ENCODE results near the gene IFNK. TPM values are rescaled to one million over a fixed set of nuclear protein-coding genes. Genes with fewer than 3 reads are reported as not detected.

Gene IFNK
- polyA plus RNA-seq, 2 of the 4 experiments (the other 2 are of a cell fraction): not detected

DNA sequence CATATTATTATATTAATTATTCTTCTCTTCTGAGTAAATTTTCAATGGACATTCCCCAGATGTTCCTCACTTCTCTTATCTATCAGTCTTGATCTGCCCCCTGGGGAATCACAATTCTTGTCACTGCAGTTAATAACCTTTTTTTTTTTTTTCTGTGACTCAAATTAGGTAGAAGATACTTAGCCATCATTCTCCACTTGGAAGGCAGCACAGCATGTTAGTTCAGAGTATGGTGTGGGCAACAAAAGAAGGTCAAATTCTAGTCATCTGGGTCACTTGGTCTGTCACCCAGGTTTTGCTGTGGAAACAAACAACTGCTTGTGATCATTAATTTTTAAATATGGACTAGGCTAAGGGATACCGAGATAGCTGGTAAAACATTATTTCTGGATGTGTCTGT lies 13.7 kb downstream of the IFNK start:
- WGBS (ENCODE audit: missing lambda C conversion rate): 79% methylated on average over 1 of the region's 1 CpG
- DNase-seq (ENCODE audit: low read depth in 1 of 2, low spot score in 1 of 2) (no peak), ATAC-seq (no peak), FAIRE-seq (no peak)
- POLR2A ChIA-PET: no interaction called here
- no peak overlapping the region for H3K4me3 ChIP-seq
- CTCF ChIA-PET: interaction anchor here (4.1 to 19.4 kb wide), 3 partner anchors 8 to 204 kb away, joined by 26 to 266 read pairs (median 30); partner anchors contain the start of gene MOB3B
- TF ChIP-seq POLR2A (IDR thresholded peaks at IDR 0.05; ENCODE audit: low read length) (no peak), ELK1 (IDR thresholded peaks at IDR 0.05; ENCODE audit: low read depth, low read length) (no peak), KDM5A (IDR thresholded peaks at IDR 0.05) (no peak), GATA3 (IDR thresholded peaks at IDR 0.05; ENCODE audit: borderline replicate concordance) (no peak), CHD2 (IDR thresholded peaks at IDR 0.05; ENCODE audit: low read length, partially characterized antibody) (no peak), EP300 (IDR thresholded peaks at IDR 0.05) (no peak), TP53 (CRISPR knock-in tag; IDR thresholded peaks at IDR 0.05) (no peak)
- H3K9me3 ChIP-seq: no peaks in the 10 kb centered on the region
- H3K27ac ChIP-seq: peak overlapping the region; percentile 59 to 74; a peak in 3 of 6 replicates
- H3K4me2 ChIP-seq: peak overlapping the region; percentile 6; the same call in 1 of the 3 replicates
- H3K4me1 ChIP-seq: peaks cover 48% of the 10 kb centered on the region

DNA sequence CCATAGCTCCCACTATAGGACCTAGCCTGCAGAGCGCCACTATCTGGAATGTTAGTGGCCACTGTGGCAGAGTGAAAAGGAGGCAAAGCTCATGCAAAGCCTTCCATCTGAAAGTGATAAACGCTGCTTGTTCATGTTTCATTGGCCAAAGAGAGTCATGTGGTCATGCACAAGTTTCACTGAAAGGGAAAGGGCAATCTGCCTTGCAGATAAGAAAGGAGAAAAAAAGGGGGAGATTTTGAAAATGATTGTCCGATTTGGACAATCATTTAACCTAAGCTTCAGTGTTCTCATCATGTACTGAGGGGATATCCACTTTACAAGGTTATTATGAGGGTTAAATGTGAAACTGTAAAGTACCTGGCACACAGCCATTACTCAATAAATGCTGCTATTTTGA lies 14.6 kb downstream of the IFNK start:
- TF ChIP-seq USF2 (IDR thresholded peaks at IDR 0.05) (0 out of 2 replicates have a peak, but pooled peaks have one; percentile 9), BHLHE40 (IDR thresholded peaks at IDR 0.05; ENCODE audit: low read depth, low read length) (no peak)
- ChIA-PET POLR2A (no interaction called here), CTCF (interaction anchor here (0.7 to 19.4 kb wide), 4 partner anchors 9 to 233 kb away, joined by 3 to 266 read pairs (median 28); partner anchors contain the start of gene MOB3B)
- FAIRE-seq: no peak
- peak overlapping the region; percentile 74 for H3K4me2 ChIP-seq
- DNase-seq (ENCODE audit: low read depth in 1 of 2, low spot score in 1 of 2): no peak
- peak overlapping the region; percentile 59 to 74; a peak in 4 of 6 replicates for H3K27ac ChIP-seq
- H3K4me1 ChIP-seq: peaks cover 49% of the 10 kb centered on the region
- ATAC-seq: no peak
- WGBS (ENCODE audit: missing lambda C conversion rate): 69% methylated on average over 3 of the region's 3 CpGs
- no peak overlapping the region for H3K4me3 ChIP-seq
- no peaks in the 10 kb centered on the region for H3K9me3 ChIP-seq

GRCh38 chr9:27539479-27540441 lies 15.7 kb downstream of the IFNK start:
- ATAC-seq: peak; percentile 64 to 78
- H3K4me3 ChIP-seq: no peak overlapping the region
- H3K4me1 ChIP-seq: peaks cover 49% of the 10 kb centered on the region
- CTCF ChIA-PET: interaction anchor here (0.8 to 19.4 kb wide), 5 partner anchors 8 to 229 kb away, joined by 3 to 266 read pairs (median 26); partner anchors contain the start of gene MOB3B
- WGBS (ENCODE audit: missing lambda C conversion rate): 36% methylated on average over 5 of the region's 5 CpGs
- peak overlapping the region; percentile 59 to 74; a peak in 5 of 6 replicates for H3K27ac ChIP-seq
- peak overlapping the region; percentile 74 for H3K4me2 ChIP-seq
- TF ChIP-seq EP300 (IDR thresholded peaks at IDR 0.05) (peak; percentile 31 to 63; a peak in 2 of 5 replicates), GATA3 (IDR thresholded peaks at IDR 0.05; ENCODE audit: borderline replicate concordance) (peak; percentile 38; the same call in 1 of the 2 replicates), NPAS2 (CRISPR knock-in tag; IDR thresholded peaks at IDR 0.05; ENCODE audit: borderline replicate concordance) (no peak), SREBF2 (IDR thresholded peaks at IDR 0.05) (no peak), CEBPB (IDR thresholded peaks at IDR 0.05) (peak; percentile 90 to 97), NFE2L2 (conservative IDR thresholded peaks at IDR 0.05; ENCODE audit: low read length) (no peak), JUNB (IDR thresholded peaks at IDR 0.05) (peak; percentile 45; the same call in 1 of the 2 replicates), RAD21 (conservative IDR thresholded peaks at IDR 0.05 in 1 of 2, IDR thresholded peaks at IDR 0.05 in 1 of 2) (no peak), PHF8 (IDR thresholded peaks at IDR 0.05; ENCODE audit: borderline replicate concordance, low read depth) (no peak), FOSL2 (IDR thresholded peaks at IDR 0.05) (peak; percentile 46), FOSL2 (CRISPR knock-in tag; IDR thresholded peaks at IDR 0.05) (peak; percentile 41), JUN (IDR thresholded peaks at IDR 0.05) (peak in 1 of 2 experiments; percentile 49; a peak in 1 of 5 replicates)
- TF ChIP-seq, protein P1, sequence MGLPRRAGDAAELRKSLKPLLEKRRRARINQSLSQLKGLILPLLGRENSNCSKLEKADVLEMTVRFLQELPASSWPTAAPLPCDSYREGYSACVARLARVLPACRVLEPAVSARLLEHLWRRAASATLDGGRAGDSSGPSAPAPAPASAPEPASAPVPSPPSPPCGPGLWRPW (IDR thresholded peaks at IDR 0.05): peak; percentile 51; the same call in 1 of the 2 replicates
- TF ChIP-seq, protein P2, sequence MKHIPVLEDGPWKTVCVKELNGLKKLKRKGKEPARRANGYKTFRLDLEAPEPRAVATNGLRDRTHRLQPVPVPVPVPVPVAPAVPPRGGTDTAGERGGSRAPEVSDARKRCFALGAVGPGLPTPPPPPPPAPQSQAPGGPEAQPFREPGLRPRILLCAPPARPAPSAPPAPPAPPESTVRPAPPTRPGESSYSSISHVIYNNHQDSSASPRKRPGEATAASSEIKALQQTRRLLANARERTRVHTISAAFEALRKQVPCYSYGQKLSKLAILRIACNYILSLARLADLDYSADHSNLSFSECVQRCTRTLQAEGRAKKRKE (CRISPR knock-in tag; IDR thresholded peaks at IDR 0.05; ENCODE audit: low read depth): no peak
- TF ChIP-seq, protein P3, sequence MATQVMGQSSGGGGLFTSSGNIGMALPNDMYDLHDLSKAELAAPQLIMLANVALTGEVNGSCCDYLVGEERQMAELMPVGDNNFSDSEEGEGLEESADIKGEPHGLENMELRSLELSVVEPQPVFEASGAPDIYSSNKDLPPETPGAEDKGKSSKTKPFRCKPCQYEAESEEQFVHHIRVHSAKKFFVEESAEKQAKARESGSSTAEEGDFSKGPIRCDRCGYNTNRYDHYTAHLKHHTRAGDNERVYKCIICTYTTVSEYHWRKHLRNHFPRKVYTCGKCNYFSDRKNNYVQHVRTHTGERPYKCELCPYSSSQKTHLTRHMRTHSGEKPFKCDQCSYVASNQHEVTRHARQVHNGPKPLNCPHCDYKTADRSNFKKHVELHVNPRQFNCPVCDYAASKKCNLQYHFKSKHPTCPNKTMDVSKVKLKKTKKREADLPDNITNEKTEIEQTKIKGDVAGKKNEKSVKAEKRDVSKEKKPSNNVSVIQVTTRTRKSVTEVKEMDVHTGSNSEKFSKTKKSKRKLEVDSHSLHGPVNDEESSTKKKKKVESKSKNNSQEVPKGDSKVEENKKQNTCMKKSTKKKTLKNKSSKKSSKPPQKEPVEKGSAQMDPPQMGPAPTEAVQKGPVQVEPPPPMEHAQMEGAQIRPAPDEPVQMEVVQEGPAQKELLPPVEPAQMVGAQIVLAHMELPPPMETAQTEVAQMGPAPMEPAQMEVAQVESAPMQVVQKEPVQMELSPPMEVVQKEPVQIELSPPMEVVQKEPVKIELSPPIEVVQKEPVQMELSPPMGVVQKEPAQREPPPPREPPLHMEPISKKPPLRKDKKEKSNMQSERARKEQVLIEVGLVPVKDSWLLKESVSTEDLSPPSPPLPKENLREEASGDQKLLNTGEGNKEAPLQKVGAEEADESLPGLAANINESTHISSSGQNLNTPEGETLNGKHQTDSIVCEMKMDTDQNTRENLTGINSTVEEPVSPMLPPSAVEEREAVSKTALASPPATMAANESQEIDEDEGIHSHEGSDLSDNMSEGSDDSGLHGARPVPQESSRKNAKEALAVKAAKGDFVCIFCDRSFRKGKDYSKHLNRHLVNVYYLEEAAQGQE (IDR thresholded peaks at IDR 0.05): no peak
- POLR2A ChIA-PET: interaction anchor here (0.8 kb wide), 1 partner anchor 10 kb away, joined by 3 read pairs; the partner anchor contains the start of gene MOB3B
- no peaks in the 10 kb centered on the region for H3K9me3 ChIP-seq
- peak in 1 of 2 experiments; percentile 42 for DNase-seq (ENCODE audit: low read depth in 1 of 2, low spot score in 1 of 2)
- no peak for FAIRE-seq
